CD4-positive, CD25-positive, alpha-beta regulatory T cell (primary cell): Measurements from ENCODE around the gene SRGAP2C. TPM values are rescaled to one million over a fixed set of nuclear protein-coding genes. Genes with fewer than 3 reads are reported as not detected.
"Not testable (repeated sequence)": the region's sequence is repeated elsewhere in the genome, so short reads cannot be mapped to it uniquely, and the experiment has no call there.

ENCODE experiments used
- ATAC-seq, 2 donors: fragments of 150-1000 bp; cut with Tn5 transposase; one replicate each; pipeline ENCODE4 v1.10.0; 2021; ENCODE audit warnings: low read depth in 2 of 2, moderate number of reproducible peaks in 2 of 2, moderate library complexity in 1 of 2
- DNase-seq, 3 donors: peaks; one replicate each; pipeline versions ENCODE4 v3.0.0 to v3.0.0-alpha.2; 2012 to 2022; ENCODE audit warnings: mixed read lengths in 1 of 3
- H3K27ac ChIP-seq: one replicate; pipeline ENCODE4 v1.7.0; 2013; ENCODE audit warnings: mild to moderate bottlenecking, low read length; ENCODE audit not compliant: insufficient read depth, poor library complexity, severe bottlenecking
- H3K27me3 ChIP-seq: one replicate; pipeline ENCODE4 v1.7.0; 2013; ENCODE audit warnings: low read length; ENCODE audit not compliant: control insufficient read depth, insufficient read depth
- H3K36me3 ChIP-seq: one replicate; pipeline ENCODE4 v1.7.0; 2013; ENCODE audit warnings: mild to moderate bottlenecking, low read length, moderate library complexity; ENCODE audit not compliant: control insufficient read depth, insufficient read depth
- H3K4me1 ChIP-seq: 2 replicates; pipeline ENCODE4 v1.7.0; 2013; ENCODE audit warnings: mild to moderate bottlenecking, low read length; ENCODE audit not compliant: insufficient read depth, control insufficient read depth, poor library complexity, severe bottlenecking
- H3K4me3 ChIP-seq: one replicate; pipeline ENCODE4 v1.7.0; 2013; ENCODE audit warnings: low read depth, mild to moderate bottlenecking, low read length, moderate library complexity
- H3K9me3 ChIP-seq, 2 experiments: 1 replicate in 1 of 2; 2 replicates in 1 of 2; pipeline ENCODE4 v1.7.0; 2013; ENCODE audit warnings: low read length in 2 of 2, mild to moderate bottlenecking in 1 of 2, moderate library complexity in 1 of 2; ENCODE audit not compliant: control insufficient read depth in 2 of 2
- H3K27ac Mint-ChIP-seq, 3 donors: one replicate each; pipeline ENCODE4 v1.8.0; 2020 to 2022; ENCODE audit warnings: mild to moderate bottlenecking in 3 of 3, mixed read lengths in 3 of 3, moderate library complexity in 2 of 3
- H3K27me3 Mint-ChIP-seq: one replicate; pipeline ENCODE4 v1.8.0; 2022; ENCODE audit warnings: mild to moderate bottlenecking, mixed read lengths
- H3K36me3 Mint-ChIP-seq: one replicate; pipeline ENCODE4 v1.8.0; 2020; ENCODE audit warnings: mixed read lengths
- H3K4me1 Mint-ChIP-seq, 4 donors: one replicate each; pipeline ENCODE4 v1.8.0; 2020 to 2022; ENCODE audit warnings: mixed read lengths in 4 of 4, mild to moderate bottlenecking in 1 of 4
- H3K4me3 Mint-ChIP-seq, 4 donors: one replicate each; pipeline ENCODE4 v1.8.0; 2020 to 2022; ENCODE audit warnings: mild to moderate bottlenecking in 4 of 4, mixed read lengths in 4 of 4, moderate library complexity in 3 of 4
- H3K9me3 Mint-ChIP-seq, 7 donors: one replicate each; pipeline ENCODE4 v1.8.0; 2020 to 2022; ENCODE audit warnings: mixed read lengths in 7 of 7, mild to moderate bottlenecking in 3 of 7, moderate library complexity in 2 of 7
- polyA plus RNA-seq, 4 donors: library from polyadenylated mRNA; unstranded; fragments of 300-500 nt; fragmentation: Illumina TruSeq; gene quantifications; one replicate each; pipeline ENCODE4 v1.2.3, GENCODE V29; 2021
- total RNA-seq: library from RNA; stranded (reverse); gene quantifications from one replicate; pipeline ENCODE4 v1.2.3, GENCODE V29; 2022

SRGAP2C gene
- total and polyA plus RNA-seq, 5 donors from 2014 or later: 2.5 to 31.7 (median 4.2) TPM

DNA sequence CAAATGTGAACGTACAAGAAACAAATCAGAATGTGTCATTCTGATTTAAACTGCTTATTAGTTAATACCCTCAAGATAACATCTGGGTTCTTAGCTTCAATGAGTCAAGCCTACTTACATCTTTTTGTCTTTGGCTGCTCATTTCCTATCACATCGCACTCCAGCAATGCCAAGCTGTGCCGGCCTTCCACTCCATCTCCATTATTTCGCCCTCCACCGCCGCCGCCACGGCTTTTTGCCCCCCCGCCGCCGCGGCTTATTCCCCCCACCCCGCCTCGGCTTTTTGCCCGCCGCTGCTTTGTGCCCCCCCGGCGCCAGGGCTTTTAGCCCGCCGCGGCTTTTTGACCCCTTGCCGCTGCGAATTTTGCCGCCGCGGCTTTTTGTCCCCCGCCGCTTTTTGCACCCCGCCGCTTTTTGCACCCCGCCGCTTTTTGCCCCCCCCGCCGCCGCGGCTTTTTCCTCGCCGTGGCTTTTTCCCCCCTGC lies 211.0 kb downstream of the SRGAP2C start:
- H3K4me3 ChIP-seq: peak overlapping the region; percentile 41
- not testable (repeated sequence) for H3K27me3 ChIP-seq, H3K27ac ChIP-seq, H3K36me3 ChIP-seq, H3K36me3 Mint-ChIP-seq, H3K4me1 ChIP-seq, H3K9me3 ChIP-seq, DNase-seq, ATAC-seq, H3K27ac Mint-ChIP-seq, H3K9me3 Mint-ChIP-seq
- peaks cover 15% of the 10 kb centered on the region for H3K27me3 Mint-ChIP-seq
- H3K4me3 Mint-ChIP-seq: peak overlapping the region; percentile 64 to 92 (median 88)
- peaks cover 4 to 14% (median 7%) of the 10 kb centered on the region in 4 donors for H3K4me1 Mint-ChIP-seq

DNA sequence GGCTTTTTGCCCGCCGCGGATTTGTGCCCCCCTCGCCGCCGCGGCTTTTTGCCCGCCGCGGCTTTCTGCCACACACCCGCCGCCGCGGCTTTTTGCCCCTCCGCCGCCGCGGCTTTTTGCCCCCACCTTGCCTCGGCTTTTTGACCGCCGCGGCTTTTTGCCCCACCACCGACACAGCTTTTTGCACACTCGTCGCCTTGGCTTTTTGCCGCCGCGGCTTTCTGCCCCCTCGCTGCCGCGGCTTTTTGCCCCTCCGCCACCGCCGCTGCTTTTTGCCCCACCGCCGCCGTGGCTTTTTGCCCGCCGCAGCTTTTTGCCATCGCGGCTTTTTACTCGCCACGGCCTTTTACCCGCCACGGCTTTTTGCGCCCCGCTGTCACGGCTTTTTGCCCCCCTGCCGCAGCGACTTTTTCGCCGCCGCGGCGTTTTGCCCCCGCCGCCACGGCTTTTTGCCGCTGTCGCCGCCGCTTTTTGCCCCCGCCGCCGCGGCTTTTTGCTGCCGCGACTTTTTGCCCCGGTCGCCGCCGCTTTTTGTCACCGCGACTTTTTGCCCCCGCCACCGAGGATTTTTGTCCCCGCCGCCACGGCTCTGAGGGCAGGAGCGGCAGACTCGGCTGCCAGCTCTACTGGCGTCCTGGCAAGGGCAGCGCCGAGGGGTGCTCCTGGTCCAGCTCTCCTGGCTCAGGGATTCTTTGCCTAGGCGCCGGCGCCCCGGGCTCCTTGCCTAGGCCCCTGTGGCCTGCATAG lies 211.7 kb downstream of the SRGAP2C start:
- H3K36me3 Mint-ChIP-seq: peaks cover 13% of the 10 kb centered on the region
- not testable (repeated sequence) for H3K27me3 ChIP-seq, H3K27ac ChIP-seq, H3K36me3 ChIP-seq, H3K4me1 ChIP-seq, H3K4me3 ChIP-seq, ATAC-seq, H3K9me3 ChIP-seq
- peak overlapping the region in 2 of 3 donors; percentile 43 to 78 for H3K27ac Mint-ChIP-seq
- peaks cover 15% of the 10 kb centered on the region for H3K27me3 Mint-ChIP-seq
- H3K4me3 Mint-ChIP-seq: peak overlapping the region; percentile 73 to 92 (median 88)
- DNase-seq: peak; percentile 13 to 33 (median 14)
- peaks cover 0 to 16% (median 13%) of the 10 kb centered on the region in 7 donors for H3K9me3 Mint-ChIP-seq
- peaks cover 4 to 21% (median 10%) of the 10 kb centered on the region in 4 donors for H3K4me1 Mint-ChIP-seq

DNA sequence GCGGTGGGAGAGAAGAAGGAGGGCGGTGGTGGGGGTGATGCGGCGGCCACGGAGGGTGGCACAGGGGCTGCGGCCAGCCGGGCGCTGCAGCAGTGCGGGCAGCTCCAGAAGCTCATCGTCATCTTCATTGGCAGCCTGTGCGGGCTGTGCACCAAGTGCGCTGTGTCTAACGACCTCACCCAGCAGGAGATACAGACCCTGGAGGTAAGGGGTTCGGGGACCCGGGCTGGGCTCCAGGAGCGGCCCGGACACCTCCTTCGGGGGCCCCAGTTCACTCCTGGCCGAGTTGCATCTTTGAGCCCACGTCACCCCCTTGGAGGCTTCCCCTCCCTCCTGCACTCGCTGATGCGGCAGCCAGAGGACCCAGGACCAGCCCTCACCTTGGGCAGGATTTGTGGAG lies 212.3 kb downstream of the SRGAP2C start:
- Mint-ChIP-seq H3K4me3 (peak overlapping the region in 3 of 4 donors; percentile 73 to 92 (median 87)), H3K27ac (peak overlapping the region in 1 of 3 donors; percentile 78), H3K36me3 (peaks cover 13% of the 10 kb centered on the region), H3K4me1 (peaks cover 4 to 26% (median 10%) of the 10 kb centered on the region in 4 donors), H3K27me3 (peaks cover 15% of the 10 kb centered on the region), H3K9me3 (peaks cover 0 to 17% (median 14%) of the 10 kb centered on the region in 7 donors)
- H3K27me3 ChIP-seq, H3K4me3 ChIP-seq, DNase-seq, H3K9me3 ChIP-seq, H3K36me3 ChIP-seq, H3K4me1 ChIP-seq, ATAC-seq, H3K27ac ChIP-seq: not testable (repeated sequence)

DNA sequence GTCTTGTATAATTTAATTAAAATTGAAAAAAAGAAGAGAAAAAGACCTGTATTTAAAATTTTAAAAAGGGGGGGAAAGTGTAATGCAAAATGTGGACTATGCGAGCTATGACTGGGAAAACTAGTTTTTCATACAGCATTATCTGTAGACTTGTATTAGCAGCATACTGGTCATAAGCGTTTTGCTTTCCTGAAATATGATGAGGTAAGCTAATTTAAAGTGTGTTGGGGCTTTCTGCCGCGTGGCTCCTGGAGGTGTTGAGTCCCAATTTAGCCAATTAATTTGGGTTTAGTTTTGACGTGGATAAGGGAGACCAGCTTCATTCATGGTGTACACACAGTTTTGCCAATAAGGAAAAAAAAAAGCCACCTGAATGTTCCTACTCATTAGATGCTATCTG lies 214.4 kb downstream of the SRGAP2C start:
- peaks cover 0 to 21% (median 14%) of the 10 kb centered on the region in 7 donors for H3K9me3 Mint-ChIP-seq
- not testable (repeated sequence) for H3K27ac ChIP-seq, H3K27me3 ChIP-seq, DNase-seq, H3K9me3 ChIP-seq, H3K27ac Mint-ChIP-seq, H3K4me3 ChIP-seq, H3K4me1 ChIP-seq, H3K36me3 ChIP-seq, ATAC-seq
- peaks cover 4 to 26% (median 10%) of the 10 kb centered on the region in 4 donors for H3K4me1 Mint-ChIP-seq
- H3K36me3 Mint-ChIP-seq: peaks cover 13% of the 10 kb centered on the region
- peak overlapping the region in 1 of 4 donors; percentile 27 for H3K4me3 Mint-ChIP-seq
- H3K27me3 Mint-ChIP-seq: peaks cover 15% of the 10 kb centered on the region

GRCh38 chr1:121400108-121400507 lies 215.3 kb downstream of the SRGAP2C start:
- H3K27me3 Mint-ChIP-seq: peaks cover 15% of the 10 kb centered on the region
- peak overlapping the region; percentile 79 to 85 (median 83) for H3K4me3 Mint-ChIP-seq
- not testable (repeated sequence) for H3K4me3 ChIP-seq, H3K27ac ChIP-seq, DNase-seq, H3K27me3 ChIP-seq, H3K9me3 ChIP-seq, H3K36me3 ChIP-seq, ATAC-seq, H3K4me1 ChIP-seq
- H3K4me1 Mint-ChIP-seq: peaks cover 4 to 26% (median 10%) of the 10 kb centered on the region in 4 donors
- peaks cover 13% of the 10 kb centered on the region for H3K36me3 Mint-ChIP-seq
- H3K9me3 Mint-ChIP-seq: peaks cover 0 to 21% (median 14%) of the 10 kb centered on the region in 7 donors
- peak overlapping the region in 1 of 3 donors; percentile 72 for H3K27ac Mint-ChIP-seq

DNA sequence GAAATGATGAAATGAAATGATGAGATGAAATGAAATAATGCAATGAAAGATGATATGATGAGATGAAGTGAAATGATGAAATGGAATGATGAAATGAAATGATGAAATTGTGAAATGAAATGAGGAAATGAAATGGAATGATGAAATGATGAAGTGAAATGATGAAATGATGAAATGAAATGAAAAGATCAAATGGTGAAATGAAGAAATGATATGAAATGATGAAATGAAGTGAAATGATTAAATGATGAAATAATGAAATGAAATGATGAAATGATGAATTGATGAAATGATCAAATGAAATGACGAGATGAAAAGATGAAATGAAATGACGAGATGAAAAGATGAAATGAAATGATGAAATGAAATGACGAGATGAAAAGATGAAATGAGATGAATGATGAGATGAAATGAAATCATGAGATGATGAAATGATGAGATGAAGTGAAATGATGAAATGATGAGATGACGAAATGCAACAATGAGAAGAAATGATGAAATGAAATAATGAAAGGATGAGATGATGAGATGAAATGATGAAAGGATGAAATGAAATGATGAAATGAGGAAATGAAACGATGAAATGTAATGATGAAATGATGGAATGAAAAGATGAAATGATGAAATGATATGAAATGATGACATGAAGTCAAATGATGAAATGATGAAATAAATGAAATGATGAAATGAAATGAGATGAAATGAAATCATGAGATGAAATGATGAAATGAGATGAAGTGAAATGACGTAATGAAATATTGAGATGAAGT lies 216.0 kb downstream of the SRGAP2C start:
- H3K4me1 ChIP-seq, H3K27ac ChIP-seq, H3K36me3 ChIP-seq, H3K9me3 ChIP-seq, ATAC-seq, DNase-seq, H3K4me3 ChIP-seq, H3K27me3 ChIP-seq: not testable (repeated sequence)
- H3K9me3 Mint-ChIP-seq: peaks cover 0 to 21% (median 14%) of the 10 kb centered on the region in 7 donors
- H3K4me1 Mint-ChIP-seq: peaks cover 4 to 25% (median 10%) of the 10 kb centered on the region in 4 donors
- H3K27me3 Mint-ChIP-seq: peaks cover 12% of the 10 kb centered on the region
- H3K36me3 Mint-ChIP-seq: peaks cover 13% of the 10 kb centered on the region
- H3K27ac Mint-ChIP-seq: peak overlapping the region in 1 of 3 donors; percentile 21
- peak overlapping the region; percentile 79 to 85 (median 83) for H3K4me3 Mint-ChIP-seq

DNA sequence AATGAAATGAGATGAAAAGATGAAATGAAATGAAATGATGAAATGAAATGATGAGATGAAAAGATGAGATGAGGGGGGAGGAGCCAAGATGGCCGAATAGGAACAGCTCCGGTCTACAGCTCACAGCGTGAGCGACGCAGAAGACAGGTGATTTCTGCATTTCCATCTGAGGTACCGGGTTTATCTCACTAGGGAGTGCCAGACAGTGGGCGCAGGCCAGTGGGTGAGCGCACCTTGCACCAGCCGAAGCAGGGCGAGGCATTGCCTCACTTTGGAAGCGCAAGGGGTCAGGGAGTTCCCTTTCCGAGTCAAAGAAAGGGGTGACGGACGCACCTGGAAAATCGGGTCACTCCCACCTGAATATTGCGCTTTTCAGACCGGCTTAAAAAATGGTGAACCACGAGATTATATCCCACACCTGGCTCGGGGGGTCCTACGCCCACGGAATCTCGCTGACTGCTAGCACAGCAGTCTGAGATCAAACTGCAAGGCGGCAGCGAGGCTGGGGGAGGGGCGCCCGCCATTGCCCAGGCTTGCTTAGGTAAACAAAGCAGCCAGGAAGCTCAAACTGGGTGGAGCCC lies 216.7 kb downstream of the SRGAP2C start:
- not testable (repeated sequence) for H3K4me3 ChIP-seq, H3K36me3 ChIP-seq, H3K4me1 ChIP-seq, H3K27me3 Mint-ChIP-seq, H3K27me3 ChIP-seq, H3K27ac ChIP-seq, ATAC-seq, H3K9me3 ChIP-seq
- Mint-ChIP-seq H3K36me3 (peaks cover 13% of the 10 kb centered on the region), H3K27ac (peak overlapping the region in 2 of 3 donors; percentile 60 to 64), H3K4me3 (peak overlapping the region; percentile 81 to 85 (median 83)), H3K4me1 (peaks cover 4 to 25% (median 10%) of the 10 kb centered on the region in 4 donors), H3K9me3 (peaks cover 1 to 21% (median 14%) of the 10 kb centered on the region in 7 donors)
- peak in 2 of 3 donors; percentile 16 to 34 for DNase-seq
